Activated CD8-positive, alpha-beta memory T cell treated with anti-CD3 and anti-CD28 coated beads for 24 hours (primary cell): ENCODE data around the gene ZBTB17.
"Not testable (repeated sequence)": the region's sequence is repeated elsewhere in the genome, so short reads cannot be mapped to it uniquely, and the experiment has no call there.

Source experiments
- DNase-seq: peaks from one replicate; pipeline ENCODE4 v3.0.0-alpha.2; 2020

The ZBTB17 gene

GRCh38 chr1:15975805-15976680 lies at the start of gene ZBTB17:
Gene ZBTB17 (minus strand): TSS chr1:15976101. CDS start chr1:15948495, 27,606 bp downstream.
- peak; percentile 99 for DNase-seq

GRCh38 chr1:16023050-16023653 lies 47.3 kb upstream of the ZBTB17 start:
- no peak for DNase-seq

DNA sequence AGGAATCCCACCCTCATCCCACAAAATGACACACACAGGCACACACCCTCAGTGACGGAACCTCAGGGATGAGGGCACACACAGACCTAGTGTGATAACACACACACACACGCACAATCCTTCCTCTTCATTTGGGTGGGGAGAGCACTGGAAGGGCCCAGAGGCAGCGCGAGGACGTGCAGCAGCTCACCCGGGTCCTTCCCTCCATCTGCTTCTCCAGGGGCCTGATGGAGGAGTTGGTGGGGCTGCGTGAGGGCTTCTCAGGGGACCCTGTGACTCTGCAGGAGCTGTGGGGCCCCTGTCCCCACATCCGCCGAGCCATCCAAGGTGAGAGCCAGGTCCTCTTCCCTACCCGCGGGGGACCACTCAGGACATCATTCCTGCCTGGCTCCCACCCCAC lies 46.5 kb upstream of the ZBTB17 start:
- no peak for DNase-seq

GRCh38 chr1:16021681-16022080 lies 45.8 kb upstream of the ZBTB17 start, which contains the start of gene CLCNKA:
Gene CLCNKA (plus strand): TSS chr1:16022036. CDS start chr1:16022620, 584 bp downstream.
- no peak for DNase-seq

GRCh38 chr1:16020878-16021277 lies 45.0 kb upstream of the ZBTB17 start:
- not testable (repeated sequence) for DNase-seq

DNA sequence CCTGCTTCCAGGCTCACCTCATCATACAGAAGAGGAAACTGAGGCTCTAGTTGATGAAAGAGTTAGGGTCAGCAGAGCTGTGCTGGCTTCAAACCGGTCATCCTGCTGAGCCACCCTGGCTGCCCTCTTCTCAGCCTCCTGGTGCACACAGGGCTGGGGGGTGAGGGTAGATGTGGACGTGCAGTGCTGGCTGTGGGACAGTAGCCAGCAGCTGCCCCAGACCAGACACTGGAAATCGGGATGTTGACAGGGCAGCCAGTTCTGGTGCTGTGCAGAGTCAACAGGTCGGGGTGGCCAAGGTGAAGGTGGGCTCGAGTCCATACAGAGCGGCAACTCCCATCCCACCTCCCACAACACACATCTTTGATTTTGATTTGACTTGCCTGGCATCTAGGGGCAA lies 44.4 kb upstream of the ZBTB17 start:
- no peak for DNase-seq

- no peak for DNase-seq
These were observed 43.9 kb upstream of the ZBTB17 start for GRCh38 chr1:16019644-16020277.

DNA sequence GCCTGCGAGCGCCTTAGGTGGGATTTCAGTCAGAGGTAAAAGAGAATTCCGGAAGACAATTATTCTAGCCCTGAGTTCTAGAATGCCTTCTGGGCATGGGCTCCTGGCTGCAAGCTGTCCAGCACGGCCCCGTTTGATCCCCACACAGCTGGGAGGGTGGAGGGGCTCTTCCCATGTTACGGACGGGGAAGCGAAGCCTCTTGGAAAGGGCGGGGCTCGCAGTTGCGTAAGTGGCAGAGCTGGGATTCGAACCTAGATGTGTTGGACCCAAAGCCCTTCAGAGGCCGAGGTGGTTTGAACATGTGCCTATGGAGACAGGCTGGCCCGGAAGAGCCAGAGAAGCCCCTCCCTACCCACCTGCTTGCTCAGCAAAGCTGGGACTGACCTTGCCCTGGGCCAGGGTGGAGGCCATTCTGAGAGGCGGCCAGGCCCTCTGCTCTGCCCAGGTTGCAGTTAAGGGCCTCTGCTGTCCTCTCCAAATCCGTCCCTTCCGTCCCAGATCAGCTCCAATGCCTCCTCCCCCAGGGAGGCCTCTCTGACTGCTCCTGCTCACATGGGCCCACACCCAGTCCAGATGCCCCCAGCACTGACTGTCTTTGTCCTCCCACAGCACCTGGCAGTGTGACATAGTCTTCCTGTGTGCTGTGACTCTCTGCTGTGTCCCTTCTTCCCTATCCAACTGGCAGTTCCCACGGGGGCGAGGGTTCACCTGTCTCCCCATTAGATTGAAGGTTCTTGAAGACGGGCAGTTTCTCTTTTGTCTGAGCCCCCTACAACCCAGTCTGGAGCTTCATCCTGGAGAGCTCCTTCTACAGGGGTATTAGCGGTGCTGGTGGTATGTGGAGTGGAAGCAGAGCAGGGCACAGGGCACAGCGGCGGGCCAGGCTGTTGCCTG lies 43.1 kb upstream of the ZBTB17 start:
- no peak for DNase-seq

DNA sequence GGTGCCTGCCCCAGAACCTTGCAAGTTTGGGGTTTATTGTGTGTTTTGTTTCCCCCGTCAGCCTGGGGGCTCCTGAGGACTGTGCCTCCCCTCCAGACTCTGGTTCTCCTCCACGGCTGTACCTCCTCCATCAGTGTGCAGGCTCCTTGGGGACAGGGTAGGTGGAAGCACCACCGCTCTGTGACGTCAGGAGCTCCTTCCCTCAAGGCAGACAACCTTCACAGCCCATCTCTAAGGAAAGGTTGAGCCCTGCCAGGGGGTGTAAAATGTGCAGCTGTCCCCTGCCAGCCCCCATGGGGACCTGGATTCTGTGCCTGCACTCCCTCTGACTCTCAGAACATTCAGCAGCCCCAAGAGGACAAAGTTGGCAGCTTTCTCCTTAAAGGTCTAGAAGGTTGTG lies 42.4 kb upstream of the ZBTB17 start:
- DNase-seq, result no peak

DNA sequence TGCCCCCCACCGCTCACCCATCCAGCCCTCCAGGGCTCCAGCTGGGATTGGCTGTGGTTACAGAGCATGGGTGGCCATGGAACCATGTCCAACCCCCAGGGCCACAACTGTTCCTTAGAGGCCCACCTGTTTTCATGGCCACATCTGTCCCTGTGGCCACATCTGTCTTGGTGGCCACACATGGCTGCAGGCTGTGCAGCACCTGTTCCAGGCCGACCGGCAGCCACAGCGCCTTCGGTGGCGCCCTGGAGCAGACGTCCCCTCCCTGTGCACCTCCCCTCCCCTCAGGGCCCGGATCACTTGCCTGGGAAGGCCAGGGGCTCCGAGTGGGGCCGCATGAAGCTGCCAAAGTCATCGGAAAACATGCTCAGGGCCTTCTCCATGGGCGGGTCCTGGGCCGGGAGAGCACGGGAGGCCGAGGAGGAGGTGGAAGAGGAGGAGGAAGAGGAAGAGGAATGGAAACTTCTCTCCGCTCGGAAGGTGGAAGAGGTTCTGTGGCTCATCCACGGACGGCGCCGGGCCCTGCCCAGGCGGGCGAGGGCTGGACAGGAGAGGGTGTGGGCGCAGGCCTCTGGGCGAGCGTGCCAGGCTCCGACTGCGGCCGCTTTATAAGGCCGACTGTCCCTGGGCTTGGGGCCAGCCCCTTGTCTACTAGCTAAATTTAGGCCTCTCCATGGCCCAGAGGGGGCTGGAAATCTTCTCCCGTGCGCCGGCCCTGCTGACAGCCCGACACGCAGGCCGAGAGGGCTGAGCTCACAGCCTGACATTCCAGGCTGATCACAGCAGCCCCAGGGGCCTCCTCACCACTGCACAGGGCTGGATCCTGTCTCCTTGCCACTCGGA lies 41.8 kb upstream of the ZBTB17 start, which contains the start of gene HSPB7:
Gene HSPB7, minus strand, starts transcription at position 583 of the 843 bp plus-strand sequence. Its CDS starts 80 bp downstream, at position 503.
- no peak for DNase-seq

DNA sequence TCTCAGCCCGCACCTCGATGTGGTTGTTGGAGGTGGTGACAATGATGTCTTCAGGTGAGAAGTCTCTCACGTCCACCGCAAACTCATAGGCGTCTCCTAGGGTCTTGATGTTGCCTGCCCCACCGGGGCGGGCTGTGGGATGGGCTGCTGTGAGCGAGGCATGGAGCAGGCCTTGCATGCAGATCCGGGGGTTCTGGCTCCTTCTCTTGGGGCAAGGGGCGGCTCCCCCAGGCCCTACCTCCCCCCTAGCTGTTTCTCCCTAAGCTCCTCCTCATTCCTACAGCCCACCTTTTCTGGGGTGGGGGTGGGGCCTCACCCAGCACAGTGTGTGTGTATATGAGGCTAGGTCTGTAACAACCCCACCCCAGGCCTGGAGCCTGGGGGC lies 41.2 kb upstream of the ZBTB17 start:
- no peak for DNase-seq

DNA sequence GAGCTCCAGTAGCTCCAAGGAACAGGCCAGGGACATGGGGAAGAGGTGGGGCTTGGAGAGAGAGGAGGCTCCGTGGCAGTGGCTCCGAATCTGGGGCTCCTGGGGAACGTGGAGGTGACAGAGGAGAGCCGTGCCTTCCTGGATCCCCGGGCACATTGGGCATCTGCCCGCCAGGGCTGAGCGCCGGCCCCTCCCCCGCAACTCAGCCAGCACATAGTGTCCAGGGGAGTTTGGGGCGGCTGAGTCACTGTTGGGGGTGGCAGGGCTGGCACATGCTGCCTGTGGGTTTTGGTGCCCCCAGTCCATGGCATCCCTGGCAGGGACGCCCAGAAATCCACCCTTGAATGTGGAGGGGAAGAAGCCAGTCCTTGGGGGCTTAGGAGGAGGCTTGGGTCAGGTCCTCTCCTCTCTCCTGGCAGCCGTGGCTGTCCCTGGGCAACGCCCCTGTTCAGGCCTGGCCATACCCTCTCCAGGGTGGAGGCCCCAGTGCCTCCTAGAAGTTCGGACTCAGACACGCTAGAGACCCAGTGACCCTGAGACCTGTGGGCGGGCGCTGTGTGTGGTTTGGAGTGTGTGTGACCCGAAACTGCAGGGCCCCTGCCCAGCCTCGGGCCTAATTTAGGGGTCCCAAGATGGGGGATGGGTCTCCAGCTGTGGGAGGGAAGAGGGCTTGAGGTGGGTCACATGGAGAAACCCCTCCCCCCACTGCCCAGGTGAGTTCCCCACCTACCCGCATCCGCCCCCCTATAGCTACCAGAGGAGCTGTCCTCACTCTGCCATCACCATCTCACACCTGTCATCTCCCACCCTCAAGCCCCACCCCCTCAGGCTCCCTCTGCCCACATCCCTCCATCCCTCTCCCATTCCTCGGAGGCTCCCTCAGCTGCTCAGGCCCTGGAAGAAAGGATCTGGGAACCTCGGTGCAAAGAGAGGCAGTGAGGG lies 40.3 kb upstream of the ZBTB17 start:
- no peak for DNase-seq

DNA sequence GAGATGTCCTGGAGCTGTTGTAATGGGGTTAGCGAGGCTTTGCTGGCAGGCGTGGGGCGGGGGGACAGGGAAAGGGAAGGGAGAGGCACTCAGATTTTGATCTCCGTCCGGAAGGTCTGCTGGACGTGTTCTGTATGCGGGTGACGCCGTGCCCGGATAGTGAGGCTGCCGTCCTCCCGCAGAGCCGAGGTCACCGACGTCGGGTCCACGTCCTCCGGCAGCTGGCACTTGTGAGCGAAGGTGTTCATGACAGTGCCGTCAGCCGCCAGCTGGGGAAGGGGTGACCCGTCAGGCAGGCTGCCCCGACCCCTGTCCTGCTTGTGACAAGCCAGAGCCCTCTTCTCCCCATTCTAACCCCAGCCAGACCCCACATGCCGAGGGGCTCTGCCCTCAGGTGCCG lies 39.6 kb upstream of the ZBTB17 start:
- no peak for DNase-seq

GRCh38 chr1:16014509-16015482 lies 38.9 kb upstream of the ZBTB17 start:
- DNase-seq, result no peak

DNA sequence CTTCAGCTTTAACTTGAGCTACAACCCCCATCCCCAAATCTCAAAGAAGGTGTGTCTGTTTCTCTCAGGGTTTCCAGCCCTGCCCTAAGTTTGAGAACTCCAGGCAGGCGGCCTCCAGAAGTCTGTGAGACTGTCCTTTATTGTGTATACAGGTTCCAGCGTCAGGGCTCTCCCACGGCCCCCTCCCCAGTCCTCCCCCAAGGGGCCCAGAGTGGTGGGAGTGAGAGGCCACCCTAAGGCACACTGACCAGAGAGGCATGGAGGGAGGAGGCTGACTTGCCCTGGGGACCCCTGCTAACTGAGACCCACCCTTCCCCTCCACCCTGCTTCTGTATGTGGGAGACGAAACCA lies 38.0 kb upstream of the ZBTB17 start:
- no peak for DNase-seq

DNA sequence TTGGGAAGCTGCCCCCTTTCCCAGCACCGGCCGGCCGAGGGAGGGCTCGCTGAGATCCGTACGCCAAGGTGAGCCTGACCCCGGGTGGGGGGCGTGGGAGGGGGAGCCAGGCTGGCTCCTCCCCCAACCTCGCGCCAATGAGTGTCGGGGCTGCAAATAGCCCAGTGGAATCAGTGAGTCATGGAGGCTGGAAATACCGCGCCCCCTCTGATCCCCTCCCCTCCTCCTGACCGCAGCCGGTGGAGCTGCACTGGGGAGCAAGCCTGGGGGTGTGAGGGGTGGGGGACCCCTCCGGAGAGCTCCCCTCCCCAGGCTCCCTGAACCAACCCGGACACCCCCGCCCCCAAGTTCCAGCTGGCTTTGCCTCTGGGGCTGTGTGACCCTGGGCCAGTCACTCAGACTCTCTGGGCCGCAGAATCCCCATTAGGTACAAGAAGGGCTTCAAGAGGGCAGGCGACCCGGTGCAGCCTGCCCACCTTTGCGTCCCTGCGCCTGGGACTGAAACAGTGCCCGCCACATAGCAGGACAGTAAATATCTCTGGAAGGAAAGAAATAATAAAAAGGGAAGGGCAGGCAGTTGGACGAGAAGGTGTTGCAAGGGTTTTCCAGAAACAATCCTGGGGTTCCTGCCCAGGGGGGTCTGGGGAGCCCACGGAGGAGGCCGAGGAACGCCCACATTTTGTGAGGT lies 37.5 kb upstream of the ZBTB17 start:
- DNase-seq, result peak; percentile 79

DNA sequence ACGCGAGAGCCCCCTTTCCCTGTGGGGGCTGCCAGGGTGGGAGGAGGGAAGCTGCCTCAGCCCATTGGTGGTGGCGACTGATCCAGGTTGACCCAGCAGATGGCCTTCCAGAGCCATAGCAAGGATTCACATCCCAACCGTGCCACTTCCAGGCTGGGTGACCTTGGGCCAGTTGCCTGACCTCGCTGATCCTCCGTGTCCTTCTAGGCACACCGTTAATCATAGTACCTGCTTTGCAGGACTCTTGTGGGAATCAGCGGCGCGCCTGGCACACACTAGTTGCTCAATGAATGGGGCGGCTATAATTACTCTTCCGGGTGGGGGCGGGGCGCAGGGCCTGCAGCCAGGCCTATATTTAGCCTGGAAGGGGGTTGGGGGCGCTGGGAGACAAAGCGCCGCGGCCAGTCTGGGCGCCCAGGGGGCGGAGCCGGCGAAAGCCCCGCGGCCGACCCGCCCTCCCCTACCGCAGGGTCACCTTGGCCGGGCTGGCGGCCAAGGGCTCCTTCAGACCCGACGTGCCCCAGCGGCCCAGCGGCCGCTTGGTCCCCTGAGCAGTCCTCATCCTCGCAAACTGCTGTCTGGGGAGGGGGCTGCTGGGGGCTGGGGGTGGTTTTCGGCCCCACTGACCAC lies 36.8 kb upstream of the ZBTB17 start:
- DNase-seq, result peak; percentile 75

DNA sequence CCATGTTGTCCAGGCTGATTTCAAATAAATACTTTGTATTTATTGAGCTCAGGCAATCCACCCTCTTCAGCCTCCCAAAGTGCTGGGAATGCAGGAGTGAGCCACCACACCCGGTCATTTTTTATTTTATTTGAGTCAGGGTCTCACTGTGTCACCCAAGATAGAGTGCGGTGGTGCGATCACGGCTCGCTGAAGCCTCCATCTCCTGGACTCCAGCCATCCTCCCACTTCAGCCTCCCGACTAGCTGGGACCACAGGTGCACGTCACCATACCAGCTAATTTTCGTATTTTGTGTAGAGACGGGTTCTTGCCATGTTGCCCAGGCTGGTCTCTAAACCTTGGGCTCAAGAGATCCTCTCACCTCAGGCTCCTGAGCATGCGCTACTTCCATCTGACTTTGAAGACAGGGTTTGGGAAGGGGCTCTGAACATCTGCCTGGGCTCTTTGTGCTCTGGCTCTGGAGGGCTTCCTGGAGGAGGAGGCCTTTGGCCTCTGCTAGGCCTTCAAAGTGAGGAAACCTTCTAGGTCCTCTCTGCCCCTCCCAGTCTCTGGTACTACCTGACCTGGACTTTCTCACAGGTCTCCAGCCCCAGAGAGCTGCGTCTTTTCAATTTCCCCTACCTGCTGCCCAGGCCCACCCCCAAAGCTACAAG lies 36.2 kb upstream of the ZBTB17 start:
- DNase-seq, result no peak
